Testis (tissue), 2 donors: ENCODE data around the gene CIP2A.

Experiments
- CTCF ChIP-seq, 3 experiments: fragments of 450-650 bp in 2 of 3; fragments of 200-600 bp in 1 of 3; sonication (generic) in 1 of 3; IDR thresholded peaks; one replicate each; pipeline ENCODE4 v1.5.1; 2016 to 2019; ENCODE audit warnings: antibody characterized with exemption in 3 of 3, mild to moderate bottlenecking in 2 of 3, moderate library complexity in 1 of 3
- POLR2A ChIP-seq: fragments of 450-650 bp; IDR thresholded peaks from one replicate; pipeline ENCODE4 v1.6.1; 2017; ENCODE audit warnings: antibody characterized with exemption, mild to moderate bottlenecking, moderate library complexity

- TF ChIP-seq CTCF (IDR thresholded peaks at IDR 0.05) = no peak
- TF ChIP-seq POLR2A = no peak
These were observed 13.2 kb upstream of the CIP2A start for GRCh38 chr3:108602249-108602934.
